Stimulated activated CD8-positive, alpha-beta memory T cell treated with anti-CD3 and anti-CD28 coated beads, Interleukin-12 subunit alpha, Interleukin-12 subunit beta, amount 100 ng/mL, for 1 hour (primary cell): ENCODE results near the gene C1orf122.
"Not testable (repeated sequence)": the region's sequence is repeated elsewhere in the genome, so short reads cannot be mapped to it uniquely, and the experiment has no call there.

ENCODE experiments used
- DNase-seq: peaks from one replicate; pipeline ENCODE4 v3.0.0-alpha.2; 2020; ENCODE audit warnings: low read depth

C1orf122 gene

GRCh38 chr1:37807555-37808368, at the start of gene C1orf122, which contains the start of gene YRDC:
Gene C1orf122, plus strand, starts transcription at chr1:37807790. Its CDS starts 615 bp downstream, at chr1:37808405.
Gene YRDC, minus strand, starts transcription at chr1:37808208. Its CDS starts 28 bp downstream, at chr1:37808180.
- DNase-seq = peak; percentile 89

DNA sequence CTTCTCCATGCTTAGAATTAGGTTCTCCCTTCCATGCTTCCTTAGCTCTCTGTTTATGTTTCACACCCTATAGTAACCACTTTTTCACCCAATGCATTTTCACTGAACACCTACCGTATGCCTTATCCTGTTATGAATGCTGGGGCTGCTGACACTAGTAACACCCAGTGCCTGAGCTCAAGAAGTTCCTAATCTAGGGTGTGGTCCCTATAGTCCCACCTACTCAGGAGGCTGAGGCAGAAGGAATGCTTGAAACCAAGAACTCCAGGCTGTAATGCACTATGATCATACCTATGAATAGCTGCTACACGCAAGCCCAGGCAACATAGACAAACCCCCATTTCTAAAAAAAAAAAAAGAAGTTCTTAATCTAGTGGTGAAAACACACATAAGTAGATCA, 48.1 kb upstream of the C1orf122 start:
- no peak for DNase-seq

- DNase-seq = no peak
These were observed 46.0 kb upstream of the C1orf122 start for GRCh38 chr1:37761416-37762095.

- DNase-seq = no peak
These were observed 45.1 kb upstream of the C1orf122 start for GRCh38 chr1:37762516-37762915.

DNA sequence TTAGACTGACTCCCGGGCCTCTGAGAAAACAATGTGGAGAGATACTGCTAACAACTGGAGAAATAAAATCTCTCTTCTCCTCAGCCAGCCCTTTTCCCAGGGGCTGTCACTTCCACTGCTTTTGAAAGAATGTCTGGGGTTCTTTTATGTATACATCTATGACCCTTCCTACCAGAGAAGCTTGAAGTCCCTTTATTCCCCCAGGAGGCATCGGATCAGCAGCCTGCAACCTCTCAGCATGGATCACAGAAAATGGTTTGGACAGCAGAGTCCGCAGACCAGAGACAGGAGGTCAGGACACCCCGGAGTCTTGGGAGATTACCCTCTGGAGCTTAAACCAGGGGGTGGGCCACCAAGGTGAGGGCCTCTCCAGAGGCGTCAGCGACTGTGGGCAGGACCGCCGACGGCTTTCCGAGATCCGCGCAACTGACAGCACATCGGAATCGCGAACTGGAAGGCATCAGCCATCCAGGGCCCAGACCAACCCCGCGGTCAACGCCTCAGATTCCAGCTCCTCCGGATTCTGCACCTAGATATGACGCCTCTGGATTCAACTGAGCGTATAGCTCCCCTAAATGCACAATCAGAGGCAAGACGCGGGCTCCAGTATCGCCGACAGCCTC, 43.7 kb upstream of the C1orf122 start:
- no peak for DNase-seq

DNA sequence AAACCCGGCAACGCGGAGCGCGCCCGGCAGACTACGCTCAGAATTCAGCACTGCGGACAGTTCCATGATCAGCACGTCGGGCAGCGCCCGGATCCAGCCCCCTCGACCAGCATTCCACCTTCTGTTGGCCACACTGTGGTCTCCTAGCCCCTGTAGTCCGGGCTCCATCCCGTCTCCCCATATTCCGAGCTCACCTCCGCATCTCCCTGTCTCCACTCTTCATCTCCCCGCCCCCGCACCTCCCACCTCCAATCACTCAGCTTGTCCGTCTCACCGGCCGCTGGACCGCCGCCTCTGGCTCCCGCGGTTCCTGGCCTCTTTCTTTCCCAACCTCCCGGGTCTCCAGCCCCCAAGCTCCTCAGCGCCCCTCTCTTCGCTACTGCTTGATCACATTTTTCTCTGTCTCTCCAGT, 43.2 kb upstream of the C1orf122 start:
- no peak for DNase-seq

DNA sequence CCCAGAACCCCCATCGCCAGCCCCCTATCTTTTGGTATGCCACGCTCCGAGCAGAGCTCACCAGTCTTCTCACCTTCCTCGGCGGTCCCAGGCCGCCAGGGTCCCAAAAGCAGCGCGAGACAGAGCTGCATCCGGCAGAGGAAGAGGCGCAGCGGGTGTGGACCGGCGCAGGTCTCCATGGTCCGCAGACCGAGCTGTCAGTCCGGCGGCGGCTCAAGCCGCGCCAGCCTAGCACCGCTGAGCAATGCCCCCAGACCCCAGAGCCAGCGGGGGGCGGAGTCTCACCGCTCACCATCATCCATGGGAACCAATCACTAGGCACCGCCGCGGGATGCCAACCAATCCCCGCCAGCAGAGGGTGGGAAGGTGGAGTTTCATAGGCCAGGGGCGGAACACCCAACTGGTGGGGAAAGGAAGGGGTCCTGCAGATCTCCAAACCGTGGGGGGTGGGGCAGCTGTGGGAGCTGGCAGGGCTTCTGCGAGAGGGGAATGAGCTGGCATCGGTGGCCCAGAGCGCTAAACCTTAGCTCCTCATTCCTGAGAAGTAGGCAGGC, 42.6 kb upstream of the C1orf122 start, which contains the start of gene EPHA10:
Gene EPHA10, minus strand, starts transcription at position 233 of the 554 bp plus-strand sequence. Its CDS starts 54 bp downstream, at position 179.
- DNase-seq = no peak

DNA sequence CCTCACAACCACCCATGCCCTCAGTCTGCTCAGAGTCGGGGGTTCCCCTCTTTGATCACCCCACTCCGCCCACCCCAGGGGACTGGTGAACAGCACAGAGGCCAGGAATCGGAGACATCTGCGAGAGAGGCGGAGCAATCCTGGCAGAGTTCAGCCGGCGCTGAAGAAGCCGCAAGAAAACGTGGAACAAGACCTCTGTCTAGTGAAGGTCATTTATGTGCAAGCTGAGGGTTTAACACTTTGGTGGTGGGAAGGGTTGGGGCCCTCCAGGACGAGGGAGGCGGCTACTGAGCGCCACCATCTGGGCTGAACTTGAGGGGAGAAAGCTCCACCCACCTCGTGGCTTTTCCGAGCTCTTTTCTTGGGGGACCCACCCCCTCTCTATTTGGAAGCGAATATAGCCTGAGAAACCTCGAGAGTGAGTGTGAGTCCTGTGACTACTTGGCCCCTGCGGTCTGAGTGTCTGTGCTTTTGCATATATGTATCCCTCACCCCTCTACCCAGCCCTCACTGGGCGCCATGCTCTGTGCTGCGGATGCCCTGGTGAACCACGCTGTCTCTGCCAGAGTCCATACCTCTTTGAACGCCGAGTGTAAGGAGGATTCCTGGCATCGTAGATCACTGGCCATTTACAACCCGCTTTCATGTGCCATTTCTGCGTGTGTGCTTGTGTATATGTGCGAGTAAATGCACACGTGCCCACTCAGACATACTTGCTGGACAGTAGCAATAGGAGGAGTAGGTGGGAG, 41.5 kb upstream of the C1orf122 start:
- DNase-seq = no peak

GRCh38 chr1:37767488-37767887, 40.1 kb upstream of the C1orf122 start:
- no peak for DNase-seq

DNA sequence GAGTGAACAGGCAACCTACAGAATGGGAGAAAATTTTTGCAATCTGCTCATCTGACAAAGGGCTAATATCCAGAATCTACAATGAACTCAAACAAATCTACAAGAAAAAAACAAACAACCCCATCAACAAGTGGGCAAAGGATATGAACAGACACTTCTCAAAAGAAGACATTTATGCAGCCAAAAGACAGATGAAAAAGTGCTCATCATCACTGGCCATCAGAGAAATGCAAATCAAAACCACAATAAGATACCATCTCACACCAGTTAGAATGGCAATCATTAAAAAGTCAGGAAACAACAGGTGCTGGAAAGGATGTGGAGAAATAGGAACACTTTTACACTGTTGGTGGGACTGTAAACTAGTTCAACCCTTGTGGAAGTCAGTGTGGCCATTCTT, 36.1 kb upstream of the C1orf122 start:
- DNase-seq = not testable (repeated sequence)

GRCh38 chr1:37776946-37777516, 30.6 kb upstream of the C1orf122 start:
- DNase-seq = no peak

DNA sequence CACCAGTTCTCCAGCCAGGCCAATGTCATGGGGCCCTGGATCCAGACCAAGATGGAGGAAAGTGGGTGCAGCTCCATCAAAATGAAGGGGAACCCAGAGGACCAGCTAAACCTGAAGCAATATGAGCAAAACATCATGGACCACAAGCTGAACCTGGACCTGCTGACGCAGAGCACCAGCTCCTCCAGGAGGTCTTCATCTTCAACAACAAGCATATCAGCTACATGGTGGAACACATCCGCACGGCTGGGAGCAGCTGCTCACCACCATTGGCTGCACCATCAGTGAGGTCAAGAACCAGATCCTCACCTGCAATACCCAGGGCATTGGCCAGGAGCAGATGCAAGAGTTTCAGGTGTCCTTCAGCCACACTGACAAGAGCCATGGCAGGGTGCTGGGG, 28.9 kb upstream of the C1orf122 start:
- DNase-seq = no peak

GRCh38 chr1:37782491-37782890, 25.1 kb upstream of the C1orf122 start:
- DNase-seq = no peak

DNA sequence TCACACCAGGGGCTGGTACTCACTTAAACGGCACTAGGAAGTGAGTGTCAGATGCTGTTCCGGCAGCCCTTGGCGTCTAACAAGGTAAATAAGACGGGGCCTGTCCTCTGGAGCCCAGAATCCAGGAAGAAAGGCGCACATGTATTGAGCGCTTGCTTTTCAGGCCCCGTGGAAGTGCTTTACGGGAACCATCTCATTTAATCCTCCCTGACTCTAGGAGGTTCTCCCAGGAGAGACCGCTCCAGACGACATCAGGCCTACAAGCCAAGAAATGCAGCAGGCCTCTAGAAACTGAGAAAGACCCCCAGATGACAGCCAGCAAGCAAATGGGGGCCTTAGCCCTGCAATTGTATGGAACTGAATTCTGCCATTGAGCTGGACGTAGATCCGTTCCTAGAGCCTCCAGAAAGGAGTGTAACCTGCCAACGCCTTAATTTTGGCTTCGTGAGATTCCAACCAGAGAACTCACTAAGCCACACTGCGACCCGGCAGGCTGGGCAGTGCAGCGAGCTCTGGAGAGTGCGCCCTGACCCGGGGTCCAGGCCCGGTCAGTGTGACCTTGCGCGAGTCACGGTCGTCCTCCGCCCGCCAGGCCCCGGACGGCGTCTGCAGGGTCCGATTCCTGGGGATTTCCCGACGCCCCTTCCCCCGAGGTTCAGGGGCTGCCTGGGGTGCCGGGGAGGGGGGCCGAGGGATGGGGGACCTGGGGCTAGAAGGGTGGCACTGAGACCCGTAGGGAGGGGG, 14.5 kb upstream of the C1orf122 start:
- DNase-seq = no peak

DNA sequence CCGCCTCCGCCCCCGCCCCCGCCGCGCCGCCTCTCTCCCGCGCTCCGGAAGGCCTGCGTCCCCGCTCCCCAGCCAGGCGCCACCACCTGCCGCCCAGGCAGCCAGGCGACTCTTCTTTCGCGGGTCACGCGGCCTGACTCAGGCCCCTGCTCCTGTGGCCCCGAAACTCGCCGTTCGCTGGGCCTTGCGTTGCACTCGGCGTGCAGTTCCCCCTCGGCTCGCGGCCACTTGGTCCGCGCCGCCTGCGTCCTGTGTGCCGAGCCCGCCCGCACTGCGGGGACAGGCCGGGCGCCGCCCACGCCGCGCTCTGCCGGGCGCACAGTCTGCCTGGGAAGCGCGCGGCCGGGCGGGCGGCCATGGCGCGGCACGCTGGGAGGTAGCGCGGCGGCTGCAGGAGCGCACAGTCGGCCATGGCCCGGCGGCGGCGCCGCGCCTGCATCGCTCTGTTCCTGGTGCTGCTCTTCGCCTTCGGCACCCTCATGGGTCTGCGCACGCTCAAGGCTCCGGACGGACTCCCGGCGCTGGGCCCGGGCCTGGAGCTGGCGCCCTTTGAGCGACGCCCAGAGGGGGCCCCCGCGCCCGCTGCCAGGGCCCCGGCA, 13.7 kb upstream of the C1orf122 start, which contains the start of gene MANEAL:
Gene MANEAL, plus strand, starts transcription at position 75 of the 599 bp plus-strand sequence. Its CDS starts 336 bp downstream, at position 411.
- no peak for DNase-seq

DNA sequence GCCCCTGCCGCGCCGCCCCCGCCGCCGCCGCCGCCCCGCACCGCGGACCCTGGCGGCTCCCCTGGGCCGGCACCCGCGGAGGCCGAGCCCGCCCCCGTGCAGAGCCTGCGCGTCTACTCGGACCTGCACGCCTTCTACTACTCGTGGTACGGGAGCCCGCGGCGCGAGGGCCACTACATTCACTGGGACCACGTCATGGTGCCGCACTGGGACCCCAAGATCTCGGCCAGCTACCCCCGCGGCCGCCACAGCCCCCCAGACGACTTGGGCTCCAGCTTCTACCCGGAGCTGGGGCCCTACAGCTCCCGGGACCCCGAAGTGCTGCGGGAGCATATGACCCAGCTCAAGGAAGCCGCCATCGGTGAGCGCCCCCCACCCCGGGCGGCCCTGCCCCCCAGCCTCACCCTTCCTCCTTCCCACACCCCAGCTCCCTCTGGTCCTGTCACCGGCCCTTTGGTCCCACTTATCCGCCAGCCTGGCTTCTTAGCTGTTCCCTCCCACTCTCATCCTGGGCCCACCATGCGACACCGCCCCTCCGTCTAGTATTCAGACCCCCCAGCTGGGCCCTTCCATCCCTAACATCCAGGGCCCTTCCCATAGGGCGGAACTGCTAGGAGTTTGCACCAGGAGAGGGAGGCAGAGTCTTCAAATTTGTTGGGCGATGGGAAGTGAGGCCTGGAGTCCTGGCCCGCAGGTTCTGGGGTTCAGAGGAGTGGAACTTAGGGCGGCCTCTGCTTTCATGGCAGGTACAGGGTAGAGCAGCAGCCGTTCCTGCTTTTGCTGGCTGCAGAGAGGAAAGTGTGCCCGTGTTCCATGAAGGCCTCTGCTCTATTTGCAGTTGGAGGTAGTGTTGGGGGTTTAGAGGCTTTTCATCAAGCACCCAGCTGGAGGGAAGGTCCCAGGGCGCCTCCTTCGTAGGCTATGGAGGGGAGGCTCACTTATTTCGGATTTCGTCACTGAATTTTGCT, 12.9 kb upstream of the C1orf122 start:
- no peak for DNase-seq

- DNase-seq = no peak
These were observed 12.1 kb upstream of the C1orf122 start for GRCh38 chr1:37795340-37796125.

GRCh38 chr1:37797750-37798345, 9.7 kb upstream of the C1orf122 start:
- DNase-seq = no peak
